Activated CD8-positive, alpha-beta T cell treated with anti-CD3 and anti-CD28 coated beads for 36 hours (primary cell): ENCODE data around the gene SUSD2. TPM values are rescaled to one million over a fixed set of nuclear protein-coding genes. Genes with fewer than 3 reads are reported as not detected.

ENCODE experiments used
- ATAC-seq: fragments of 200-7000 bp; cut with Tn5 transposase; one replicate; pipeline ENCODE4 v1.10.0; 2021; ENCODE audit warnings: mild to moderate bottlenecking, moderate library complexity
- CTCF ChIA-PET: fragments of 350-600 bp; sonication (Branson Sonifier 250); formaldehyde crosslinking; loops from one replicate; lab custom pipeline; 2021; ENCODE audit warnings: antibody characterized with exemption; lab: Charles Lee
- POLR2A ChIA-PET: fragments of 350-600 bp; sonication (Branson Sonifier 250); formaldehyde crosslinking; loops from one replicate; lab custom pipeline; 2021; ENCODE audit warnings: antibody characterized with exemption; lab: Charles Lee
- DNase-seq: peaks from one replicate; pipeline ENCODE4 v3.0.0-alpha.2; 2020
- H3K27ac Mint-ChIP-seq: one replicate; pipeline ENCODE4 v1.8.0; 2021; ENCODE audit warnings: mild to moderate bottlenecking, mixed read lengths
- H3K27me3 Mint-ChIP-seq: one replicate; pipeline ENCODE4 v1.8.0; 2021; ENCODE audit warnings: mixed read lengths
- H3K36me3 Mint-ChIP-seq: one replicate; pipeline ENCODE4 v1.8.0; 2021; ENCODE audit warnings: low read depth, mixed read lengths
- H3K4me1 Mint-ChIP-seq: one replicate; pipeline ENCODE4 v1.8.0; 2021; ENCODE audit warnings: low read depth, mixed read lengths
- H3K4me3 Mint-ChIP-seq: one replicate; pipeline ENCODE4 v1.8.0; 2021; ENCODE audit warnings: mild to moderate bottlenecking, moderate library complexity, mixed read lengths
- H3K9me3 Mint-ChIP-seq: one replicate; pipeline ENCODE4 v1.8.0; 2021; ENCODE audit warnings: mixed read lengths
- intact Hi-C: fragments of 100-400 bp; cut with micrococcal nuclease; formaldehyde crosslinking; loops from one replicate; pipeline ENCODE4 v1.10.0; 2022
- total RNA-seq, 2 experiments: library from RNA; stranded (reverse); gene quantifications; one replicate each; pipeline ENCODE4 v1.2.3, GENCODE V29; 2021
- TF ChIP-seq, protein P1 (sequence below): fragments of 200-600 bp; IDR thresholded peaks from one replicate; pipeline ENCODE4 v1.8.0; 2022; ENCODE audit warnings: antibody characterized with exemption, mild to moderate bottlenecking

SUSD2 gene
- total RNA-seq, 2 experiments from 2014 or later, result 0.65 to 0.95 TPM

DNA sequence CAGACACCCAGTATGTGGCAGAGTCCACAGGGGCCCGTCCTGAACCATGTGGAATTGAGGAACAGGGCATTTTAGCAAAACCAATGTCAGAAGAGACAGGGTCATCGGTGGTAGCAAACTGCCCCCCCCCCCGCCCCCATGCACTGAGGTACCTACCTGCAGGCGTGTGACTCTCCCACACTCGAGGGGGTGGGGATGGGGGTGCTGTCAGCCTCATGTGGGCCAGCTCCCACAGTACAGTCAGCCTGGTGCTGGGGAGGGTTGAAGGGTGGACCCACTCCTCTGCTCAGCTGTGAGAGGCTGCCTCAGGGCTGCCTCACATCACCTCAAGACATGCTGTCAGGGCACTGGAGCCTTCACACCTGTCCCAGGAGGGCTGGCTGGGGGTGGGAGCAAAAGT lies 10.7 kb upstream of the SUSD2 start:
- POLR2A ChIA-PET, result interaction anchor here (1.3 kb wide), 1 partner anchor 16 kb away, joined by 4 read pairs; no protein-coding TSS in a partner anchor
- peaks cover 17% of the 10 kb centered on the region for H3K36me3 Mint-ChIP-seq
- H3K4me1 Mint-ChIP-seq, result peaks cover 25% of the 10 kb centered on the region
- intact Hi-C loops, result no loop called here
- ATAC-seq, result no peak
- no peak overlapping the region for H3K27ac Mint-ChIP-seq
- no peaks in the 10 kb centered on the region for H3K9me3 Mint-ChIP-seq
- no peak overlapping the region for H3K4me3 Mint-ChIP-seq
- TF ChIP-seq, protein P1, sequence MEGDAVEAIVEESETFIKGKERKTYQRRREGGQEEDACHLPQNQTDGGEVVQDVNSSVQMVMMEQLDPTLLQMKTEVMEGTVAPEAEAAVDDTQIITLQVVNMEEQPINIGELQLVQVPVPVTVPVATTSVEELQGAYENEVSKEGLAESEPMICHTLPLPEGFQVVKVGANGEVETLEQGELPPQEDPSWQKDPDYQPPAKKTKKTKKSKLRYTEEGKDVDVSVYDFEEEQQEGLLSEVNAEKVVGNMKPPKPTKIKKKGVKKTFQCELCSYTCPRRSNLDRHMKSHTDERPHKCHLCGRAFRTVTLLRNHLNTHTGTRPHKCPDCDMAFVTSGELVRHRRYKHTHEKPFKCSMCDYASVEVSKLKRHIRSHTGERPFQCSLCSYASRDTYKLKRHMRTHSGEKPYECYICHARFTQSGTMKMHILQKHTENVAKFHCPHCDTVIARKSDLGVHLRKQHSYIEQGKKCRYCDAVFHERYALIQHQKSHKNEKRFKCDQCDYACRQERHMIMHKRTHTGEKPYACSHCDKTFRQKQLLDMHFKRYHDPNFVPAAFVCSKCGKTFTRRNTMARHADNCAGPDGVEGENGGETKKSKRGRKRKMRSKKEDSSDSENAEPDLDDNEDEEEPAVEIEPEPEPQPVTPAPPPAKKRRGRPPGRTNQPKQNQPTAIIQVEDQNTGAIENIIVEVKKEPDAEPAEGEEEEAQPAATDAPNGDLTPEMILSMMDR, result no peak
- CTCF ChIA-PET, result interaction anchor here (2.6 kb wide), 1 partner anchor 14 kb away, joined by 11 read pairs; no protein-coding TSS in a partner anchor
- no peaks in the 10 kb centered on the region for H3K27me3 Mint-ChIP-seq
- no peak for DNase-seq

GRCh38 chr22:24171822-24172221 lies 9.5 kb upstream of the SUSD2 start:
- no peak for ATAC-seq
- POLR2A ChIA-PET, result interaction anchor here (1.1 to 1.3 kb wide), 2 partner anchors 13 to 17 kb away, joined by 4 read pairs; no protein-coding TSS in a partner anchor
- H3K27ac Mint-ChIP-seq, result peak overlapping the region; percentile 34

GRCh38 chr22:24175160-24175808 lies 6.0 kb upstream of the SUSD2 start:
- ATAC-seq (peak; percentile 69), DNase-seq (peak; percentile 73)
- ChIA-PET POLR2A (interaction anchor here (0.8 kb wide), 1 partner anchor 17 kb away, joined by 3 read pairs; no protein-coding TSS in a partner anchor), CTCF (interaction anchor here (0.7 to 4.4 kb wide), 20 partner anchors 10 to 219 kb away, joined by 3 to 63 read pairs (median 5); no protein-coding TSS in a partner anchor)
- TF ChIP-seq, protein P1, result peak; percentile 72
- no peak overlapping the region for H3K4me3 Mint-ChIP-seq
- peak overlapping the region; percentile 5 for H3K27ac Mint-ChIP-seq
- no peaks in the 10 kb centered on the region for H3K9me3 Mint-ChIP-seq
- H3K27me3 Mint-ChIP-seq, result no peaks in the 10 kb centered on the region
- peaks cover 4% of the 10 kb centered on the region for H3K4me1 Mint-ChIP-seq
- peaks cover 11% of the 10 kb centered on the region for H3K36me3 Mint-ChIP-seq
- intact Hi-C loops, result no loop called here

More at GRCh38 chr22:24171822-24172221, 9.5 kb upstream of the SUSD2 start:
- Mint-ChIP-seq H3K27me3 (no peaks in the 10 kb centered on the region), H3K4me3 (no peak overlapping the region), H3K36me3 (peaks cover 17% of the 10 kb centered on the region), H3K4me1 (peaks cover 25% of the 10 kb centered on the region), H3K9me3 (no peaks in the 10 kb centered on the region)
- no peak for DNase-seq
- CTCF ChIA-PET, result interaction anchor here (1.1 kb wide), 1 partner anchor 38 kb away, joined by 4 read pairs; no protein-coding TSS in a partner anchor
- intact Hi-C loops, result no loop called here
- TF ChIP-seq, protein P1, result no peak

GRCh38 chr22:24176040-24176439 lies 5.2 kb upstream of the SUSD2 start:
- H3K9me3 Mint-ChIP-seq, result no peaks in the 10 kb centered on the region
- no peaks in the 10 kb centered on the region for H3K27me3 Mint-ChIP-seq
- H3K36me3 Mint-ChIP-seq, result peaks cover 11% of the 10 kb centered on the region
- DNase-seq (no peak), ATAC-seq (no peak)
- H3K27ac Mint-ChIP-seq, result no peak overlapping the region
- CTCF ChIA-PET, result interaction anchor here (0.7 to 4.4 kb wide), 9 partner anchors 10 to 172 kb away, joined by 3 to 63 read pairs (median 6); no protein-coding TSS in a partner anchor
- POLR2A ChIA-PET, result interaction anchor here (0.8 kb wide), 1 partner anchor 18 kb away, joined by 3 read pairs; no protein-coding TSS in a partner anchor
- intact Hi-C loops, result no loop called here
- H3K4me1 Mint-ChIP-seq, result peaks cover 4% of the 10 kb centered on the region
- TF ChIP-seq, protein P1, result no peak
- no peak overlapping the region for H3K4me3 Mint-ChIP-seq

- ATAC-seq (no peak), DNase-seq (no peak)
- TF ChIP-seq, protein P1, result no peak
- ChIA-PET CTCF (interaction anchor here (0.8 to 4.4 kb wide), 4 partner anchors 11 to 44 kb away, joined by 3 to 63 read pairs (median 20); no protein-coding TSS in a partner anchor), POLR2A (no interaction called here)
- intact Hi-C loops, result no loop called here
- Mint-ChIP-seq H3K9me3 (no peaks in the 10 kb centered on the region), H3K27me3 (no peaks in the 10 kb centered on the region), H3K36me3 (peaks cover 8% of the 10 kb centered on the region), H3K4me1 (peaks cover 4% of the 10 kb centered on the region), H3K27ac (peak overlapping the region; percentile 34), H3K4me3 (no peak overlapping the region)
Observed at GRCh38 chr22:24176630-24177029, 4.7 kb upstream of the SUSD2 start.
